ENCODE data around the gene ATG10. TPM values are rescaled to one million over a fixed set of nuclear protein-coding genes. Genes with fewer than 3 reads are reported as not detected.

Gene ATG10
- total and polyA plus RNA-seq, 2 experiments from 2014 or later = 12.5 to 17.7 TPM

- no peak for TF ChIP-seq STAT1 (IDR thresholded peaks at IDR 0.05; ENCODE audit: unreplicated experiment)
- TF ChIP-seq, protein P1, sequence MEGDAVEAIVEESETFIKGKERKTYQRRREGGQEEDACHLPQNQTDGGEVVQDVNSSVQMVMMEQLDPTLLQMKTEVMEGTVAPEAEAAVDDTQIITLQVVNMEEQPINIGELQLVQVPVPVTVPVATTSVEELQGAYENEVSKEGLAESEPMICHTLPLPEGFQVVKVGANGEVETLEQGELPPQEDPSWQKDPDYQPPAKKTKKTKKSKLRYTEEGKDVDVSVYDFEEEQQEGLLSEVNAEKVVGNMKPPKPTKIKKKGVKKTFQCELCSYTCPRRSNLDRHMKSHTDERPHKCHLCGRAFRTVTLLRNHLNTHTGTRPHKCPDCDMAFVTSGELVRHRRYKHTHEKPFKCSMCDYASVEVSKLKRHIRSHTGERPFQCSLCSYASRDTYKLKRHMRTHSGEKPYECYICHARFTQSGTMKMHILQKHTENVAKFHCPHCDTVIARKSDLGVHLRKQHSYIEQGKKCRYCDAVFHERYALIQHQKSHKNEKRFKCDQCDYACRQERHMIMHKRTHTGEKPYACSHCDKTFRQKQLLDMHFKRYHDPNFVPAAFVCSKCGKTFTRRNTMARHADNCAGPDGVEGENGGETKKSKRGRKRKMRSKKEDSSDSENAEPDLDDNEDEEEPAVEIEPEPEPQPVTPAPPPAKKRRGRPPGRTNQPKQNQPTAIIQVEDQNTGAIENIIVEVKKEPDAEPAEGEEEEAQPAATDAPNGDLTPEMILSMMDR (conservative IDR thresholded peaks at IDR 0.05; ENCODE audit: low read depth in 2 of 2) = no peak
- no peak for TF ChIP-seq ZNF114 (CRISPR knock-in tag; IDR thresholded peaks at IDR 0.05)
- TF ChIP-seq JUNB (IDR thresholded peaks at IDR 0.05; ENCODE audit: unreplicated experiment) = no peak
Observed at GRCh38 chr5:82301190-82301589, 329.4 kb downstream of the ATG10 start (continued).

Small RNA genes within 50 kb of the gene (small RNA-seq; reads per million reads assigned to genes)
- gene AC010598.1 (ENCODE audit: low replicate concordance) (not detected), gene RN7SL378P (ENCODE audit: low replicate concordance) (not detected)

Other genes with a start within 250 kb of the ATG10 start
- gene SSBP2, start 220.9 kb upstream of the ATG10 start, total RNA-seq (2014; rRNA removed; shearing (Covaris generic)) = 20.4 and 21.5 TPM in 2 replicates
- 19.6 and 24.7 TPM in 2 replicates for gene SSBP2, start 220.9 kb upstream of the ATG10 start, polyA plus RNA-seq (2016; fragmentation: Nextera tagmentation; extraction: Ambion mirVana)